HG02943 (cell line): ENCODE measurements around the gene ANXA2R.
"Not testable (repeated sequence)": the region's sequence is repeated elsewhere in the genome, so short reads cannot be mapped to it uniquely, and the experiment has no call there.

Experiments
- ATAC-seq: cut with Tn5 transposase; IDR thresholded peaks from one replicate; pipeline ENCODE4 v1.9.1; 2021; ENCODE audit warnings: mild to moderate bottlenecking, low read depth, moderate library complexity; ENCODE audit not compliant: unreplicated experiment

Gene ANXA2R, protein sequence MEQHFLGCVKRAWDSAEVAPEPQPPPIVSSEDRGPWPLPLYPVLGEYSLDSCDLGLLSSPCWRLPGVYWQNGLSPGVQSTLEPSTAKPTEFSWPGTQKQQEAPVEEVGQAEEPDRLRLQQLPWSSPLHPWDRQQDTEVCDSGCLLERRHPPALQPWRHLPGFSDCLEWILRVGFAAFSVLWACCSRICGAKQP

DNA sequence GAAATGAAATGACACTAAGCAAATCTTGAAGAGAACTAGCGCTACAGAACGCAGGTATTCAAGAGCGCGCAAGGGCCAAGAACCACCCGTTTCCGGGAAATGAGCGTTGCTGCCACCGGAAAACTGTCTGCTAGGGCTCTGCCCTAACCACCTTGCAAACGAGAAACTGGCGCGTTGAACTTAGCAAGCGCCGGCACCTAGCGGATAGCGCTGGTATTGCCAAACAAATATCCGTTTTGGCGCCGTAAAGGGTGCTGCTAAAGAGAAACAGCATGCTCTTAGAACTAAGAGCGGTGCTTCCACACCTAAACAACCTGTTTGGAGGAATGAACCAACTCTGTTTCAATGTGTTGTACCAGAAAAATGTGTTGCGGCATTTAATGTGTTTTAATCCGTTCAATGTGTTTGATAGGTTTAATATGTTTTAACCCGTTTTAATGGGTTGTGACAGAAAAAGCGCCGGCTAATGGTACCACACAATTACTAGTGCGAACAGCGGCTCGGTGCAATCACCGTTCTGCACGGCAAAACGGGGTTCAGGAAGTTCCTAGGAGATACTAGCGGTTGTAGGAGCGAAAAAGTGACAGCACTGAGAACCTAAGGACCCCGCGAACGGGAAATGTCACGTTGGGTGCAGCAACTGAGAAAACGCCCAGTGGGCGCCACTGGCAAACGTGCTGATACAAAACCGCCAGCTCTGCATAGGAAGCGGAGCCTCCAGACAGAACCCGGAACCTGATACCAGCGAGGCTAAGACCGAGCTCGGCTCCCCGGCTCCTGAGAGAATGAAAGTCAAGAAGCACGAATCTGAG, at the start of gene ANXA2R:
Gene ANXA2R, minus strand, starts transcription at position 33 of the 812 bp plus-strand sequence. CDS start 273 bp downstream, outside the sequence.
- peak; percentile 36 for ATAC-seq

DNA sequence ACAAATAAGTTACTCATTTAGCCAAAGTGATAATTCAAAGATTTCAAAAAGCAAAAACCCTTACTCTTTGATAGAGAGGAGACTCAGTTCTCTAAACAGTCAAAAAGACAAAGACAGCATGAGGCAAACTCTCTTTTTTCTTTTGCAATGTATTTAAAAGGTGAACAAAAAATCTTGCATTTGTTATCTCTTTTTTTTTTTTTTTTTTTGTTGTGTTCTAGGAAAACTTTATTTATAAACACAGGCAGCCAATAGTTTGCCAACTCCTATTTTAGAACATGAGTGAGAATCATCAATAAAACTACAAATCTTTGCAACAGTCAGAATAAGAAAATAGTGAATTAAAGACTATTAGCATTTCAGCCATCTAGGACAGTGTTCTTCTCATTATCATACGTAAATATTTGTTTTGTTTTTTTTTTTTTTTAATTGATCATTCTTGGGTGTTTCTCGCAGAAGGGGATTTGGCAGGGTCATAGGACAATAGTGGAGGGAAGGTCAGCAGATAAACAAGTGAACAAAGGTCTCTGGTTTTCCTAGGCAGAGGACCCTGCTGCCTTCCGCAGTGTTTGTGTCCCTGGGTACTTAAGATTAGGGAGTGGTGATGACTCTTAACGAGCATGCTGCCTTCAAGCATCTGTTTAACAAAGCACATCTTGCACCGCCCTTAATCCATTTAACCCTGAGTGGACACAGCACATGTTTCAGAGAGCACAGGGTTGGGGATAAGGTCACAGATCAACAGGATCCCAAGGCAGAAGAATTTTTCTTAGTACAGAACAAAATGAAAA, 46.2 kb upstream of the ANXA2R start:
- ATAC-seq = not testable (repeated sequence)

DNA sequence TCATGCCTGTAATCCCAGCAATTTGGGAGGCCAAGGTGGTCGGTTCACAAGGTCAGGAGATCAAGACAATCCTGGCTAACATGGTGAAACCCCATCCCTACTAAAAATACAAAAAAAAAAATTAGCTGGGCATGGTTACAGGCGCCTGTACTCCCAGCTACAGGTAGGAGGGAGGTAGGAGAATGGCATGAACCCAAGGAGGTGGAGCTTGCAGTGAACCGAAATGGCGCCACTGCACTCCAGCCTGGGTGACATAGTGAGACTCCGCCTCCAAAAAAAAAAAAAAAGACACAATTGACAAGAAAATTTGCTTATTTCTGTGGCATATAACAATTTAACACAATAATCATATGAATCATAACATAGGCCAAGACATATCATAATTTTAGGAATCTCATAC, 45.3 kb upstream of the ANXA2R start:
- no peak for ATAC-seq

DNA sequence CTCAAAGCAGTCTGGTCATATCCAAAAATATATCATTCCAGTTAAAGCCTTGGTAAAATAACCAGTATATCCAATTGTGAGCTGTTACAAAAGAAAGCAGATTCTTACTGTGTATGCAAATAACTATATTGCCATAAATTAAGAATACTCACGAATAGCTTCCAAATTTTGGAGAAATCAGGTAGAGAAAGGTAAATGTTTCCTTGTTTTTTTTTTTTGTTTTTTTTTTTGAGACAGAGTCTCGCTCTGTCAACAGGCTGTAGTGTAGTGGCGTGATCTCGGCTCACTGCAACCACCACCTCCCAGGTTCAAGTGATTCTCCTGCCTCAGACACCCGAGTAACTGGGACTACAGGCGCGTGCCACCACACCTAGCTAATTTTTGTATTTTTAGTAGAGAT, 44.3 kb upstream of the ANXA2R start:
- not testable (repeated sequence) for ATAC-seq

DNA sequence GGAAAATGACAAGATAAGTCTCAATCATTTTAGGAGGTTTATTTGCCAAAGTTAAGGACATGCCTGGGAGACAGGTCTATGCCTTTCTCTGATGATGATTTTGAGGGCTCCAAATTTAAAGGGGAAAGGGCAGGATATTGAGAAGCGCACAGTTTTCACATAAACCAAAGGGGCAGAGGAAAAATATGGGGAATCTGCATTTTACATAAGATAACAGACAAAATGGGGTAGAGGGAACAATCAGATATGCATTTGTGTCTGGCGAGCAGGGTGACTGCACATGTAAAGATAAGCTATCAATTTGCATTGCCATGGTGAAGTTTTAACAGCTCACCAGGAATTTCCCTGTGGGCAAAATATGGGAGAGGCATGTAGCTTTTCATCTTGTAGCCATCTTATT, 41.2 kb upstream of the ANXA2R start:
- not testable (repeated sequence) for ATAC-seq

DNA sequence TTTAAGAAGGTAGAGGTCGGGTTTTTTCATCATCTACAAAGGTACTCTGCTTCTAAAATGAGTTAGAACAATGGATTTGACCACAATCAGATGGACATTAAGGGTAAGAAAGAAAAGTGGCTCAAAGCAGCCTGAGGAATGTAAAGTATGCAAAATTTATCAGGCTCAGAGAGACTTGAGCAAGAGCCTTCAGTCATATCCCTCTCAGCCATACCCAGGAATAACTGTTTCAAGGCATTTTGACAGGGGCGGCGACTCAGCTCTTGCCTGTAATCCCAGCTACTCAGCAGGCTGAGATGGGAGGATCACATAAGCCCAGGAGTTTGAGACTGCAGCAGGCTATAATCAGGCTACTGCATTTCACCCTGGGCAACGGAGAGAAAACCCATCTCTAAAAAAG, 38.8 kb upstream of the ANXA2R start:
- no peak for ATAC-seq

DNA sequence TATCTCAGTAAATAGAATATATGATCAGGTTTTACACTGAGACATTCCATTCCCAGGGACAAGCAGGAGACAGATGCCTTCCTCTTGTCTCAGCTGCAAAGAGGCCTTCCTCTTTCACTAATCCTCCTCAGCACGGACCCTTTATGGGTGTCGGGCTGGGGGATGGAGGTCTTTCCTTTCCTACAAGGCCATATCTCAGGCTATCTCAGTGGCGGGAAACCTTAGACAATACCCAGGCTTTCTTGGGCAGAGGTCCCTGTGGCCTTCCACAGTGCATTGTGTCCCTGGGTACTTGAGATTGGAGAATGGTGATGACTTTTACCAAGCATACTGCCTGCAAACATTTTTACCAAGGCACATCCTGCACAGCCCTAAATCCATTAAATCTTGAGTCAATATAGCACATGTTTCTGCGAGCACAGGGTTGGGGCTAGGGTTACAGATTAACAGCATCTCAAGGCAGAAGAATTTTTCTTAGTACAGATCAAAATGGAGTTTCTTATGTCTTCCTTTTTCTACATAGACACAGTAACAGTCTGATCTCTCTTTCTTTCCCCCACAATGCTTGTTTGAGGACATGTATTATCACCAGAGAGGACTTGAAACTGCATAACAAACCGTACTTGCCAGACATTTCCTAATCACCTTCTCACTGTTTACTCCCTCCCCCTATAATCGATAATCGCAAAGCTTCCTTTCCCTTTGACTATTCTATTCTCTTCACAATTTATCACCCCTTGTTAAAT, 37.5 kb upstream of the ANXA2R start:
- ATAC-seq = not testable (repeated sequence)

DNA sequence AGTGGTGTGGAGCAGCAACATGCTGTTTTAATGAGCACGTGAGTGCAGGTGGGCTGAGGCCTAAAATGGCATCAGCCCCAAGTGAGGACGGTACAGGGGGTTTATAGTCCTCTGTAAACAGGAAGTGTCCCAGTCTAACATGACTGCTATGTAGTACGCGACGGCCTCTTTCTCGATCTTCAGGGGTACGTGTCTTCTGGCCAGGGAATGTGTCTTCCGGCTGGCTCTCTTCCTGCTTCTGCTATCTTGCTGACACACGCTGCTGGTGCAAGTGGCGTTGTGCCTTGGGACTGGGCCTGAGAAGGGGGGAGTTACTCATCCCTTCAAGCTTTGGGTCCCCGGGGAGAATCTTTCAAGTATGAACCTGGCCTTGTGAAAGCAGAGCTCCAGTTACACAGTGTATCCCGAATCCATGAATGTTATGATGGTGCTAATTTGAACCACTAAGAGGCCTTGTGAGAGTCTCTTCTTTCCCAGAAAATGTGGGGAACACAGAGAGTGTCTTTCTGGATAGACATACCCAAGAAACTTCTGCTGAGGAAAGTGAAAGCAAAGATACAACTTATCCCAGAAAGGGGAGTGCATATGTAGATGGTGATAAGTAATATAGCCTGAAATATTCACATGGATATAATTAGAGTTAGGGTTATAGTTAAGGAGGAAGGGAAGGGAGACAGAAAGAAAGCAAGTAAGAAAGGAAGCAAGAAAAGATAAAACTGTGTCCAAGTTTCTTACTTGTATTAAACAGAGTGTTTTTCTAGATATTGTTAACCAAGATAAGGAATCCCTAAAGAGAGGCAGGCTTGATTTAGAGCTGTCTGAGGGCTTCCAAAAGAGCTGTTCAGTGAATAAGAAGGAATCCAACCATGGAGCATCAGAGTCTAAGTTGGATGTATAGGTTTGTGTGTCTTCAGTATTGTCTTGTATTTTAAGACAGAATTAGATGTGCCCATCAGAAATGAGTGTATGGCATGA, 35.5 kb upstream of the ANXA2R start:
- no peak for ATAC-seq

DNA sequence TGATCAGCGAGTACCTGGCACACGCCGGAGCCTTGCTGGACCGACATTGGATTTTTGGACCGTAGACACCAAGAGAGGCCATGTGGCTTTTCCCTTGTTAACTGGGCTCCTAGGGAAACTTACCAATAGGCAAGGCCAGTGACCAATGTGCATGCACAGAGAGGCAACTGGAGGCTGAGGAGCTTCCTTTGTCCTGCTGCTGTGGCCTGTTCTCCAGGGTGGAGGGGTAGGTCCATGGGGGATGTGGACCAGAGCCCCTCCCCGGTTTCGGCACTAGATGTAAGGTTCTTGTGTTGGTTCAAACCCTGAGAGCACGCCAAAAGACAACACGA, 34.8 kb upstream of the ANXA2R start:
- no peak for ATAC-seq

DNA sequence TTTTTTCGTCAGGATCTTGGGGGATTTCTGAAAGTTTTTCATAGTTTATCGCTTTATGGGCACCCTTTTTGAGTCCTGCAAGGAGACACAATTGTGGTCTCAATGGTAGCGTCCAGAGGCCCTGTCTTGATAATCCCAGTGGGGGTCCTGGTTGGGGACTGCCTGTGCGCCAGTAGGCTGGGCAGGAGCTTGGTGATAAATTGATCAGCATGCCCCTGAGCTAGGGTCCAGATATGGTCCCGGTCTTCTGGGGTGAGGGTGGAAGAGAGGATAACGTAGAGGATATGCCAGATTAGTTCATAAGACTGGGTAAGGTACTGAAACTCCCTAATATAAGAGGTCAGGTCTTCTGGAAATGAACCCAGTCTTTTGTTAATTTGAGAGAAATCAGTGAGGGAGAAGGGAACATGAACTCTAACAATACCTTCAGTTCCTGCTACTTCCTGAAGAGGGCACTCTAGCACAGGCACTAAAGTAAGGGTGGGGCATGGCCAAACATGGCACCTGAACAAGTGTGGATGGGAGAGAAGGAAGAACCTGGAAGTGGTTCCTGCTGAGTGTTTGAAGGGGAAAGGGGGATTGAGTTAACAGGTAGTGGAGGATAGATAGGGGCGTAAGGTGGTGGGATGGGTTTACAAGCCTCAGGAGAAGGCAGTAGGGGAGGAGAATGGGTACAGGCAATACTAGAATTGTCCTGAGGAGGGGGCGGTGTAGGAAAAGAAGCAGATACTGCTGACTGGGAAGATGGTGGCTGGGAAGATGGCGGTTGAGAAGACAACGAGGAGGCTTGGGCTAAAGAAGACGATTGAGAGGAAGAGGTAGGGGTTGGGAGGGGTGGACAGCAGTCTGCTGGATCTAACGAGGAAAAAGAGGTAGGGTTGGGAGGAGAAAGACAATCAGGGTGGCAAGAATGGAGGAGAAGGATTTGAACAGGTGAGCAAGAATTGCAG, 33.8 kb upstream of the ANXA2R start:
- no peak for ATAC-seq

DNA sequence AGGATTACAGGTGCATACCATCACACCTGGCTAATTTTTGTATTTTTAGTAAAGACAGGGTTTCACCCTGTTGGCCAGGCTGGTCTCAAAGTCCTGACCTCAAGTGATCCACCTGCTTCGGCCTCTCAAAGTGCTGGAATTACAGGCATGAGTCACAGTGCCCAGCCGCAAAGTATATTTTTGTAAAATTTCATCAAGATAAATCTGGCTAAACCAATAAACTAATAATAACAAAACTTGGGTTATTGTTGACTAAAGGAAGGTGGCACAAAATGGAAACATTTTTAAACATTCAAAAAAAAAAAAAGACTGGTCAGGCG, 29.2 kb upstream of the ANXA2R start:
- not testable (repeated sequence) for ATAC-seq

DNA sequence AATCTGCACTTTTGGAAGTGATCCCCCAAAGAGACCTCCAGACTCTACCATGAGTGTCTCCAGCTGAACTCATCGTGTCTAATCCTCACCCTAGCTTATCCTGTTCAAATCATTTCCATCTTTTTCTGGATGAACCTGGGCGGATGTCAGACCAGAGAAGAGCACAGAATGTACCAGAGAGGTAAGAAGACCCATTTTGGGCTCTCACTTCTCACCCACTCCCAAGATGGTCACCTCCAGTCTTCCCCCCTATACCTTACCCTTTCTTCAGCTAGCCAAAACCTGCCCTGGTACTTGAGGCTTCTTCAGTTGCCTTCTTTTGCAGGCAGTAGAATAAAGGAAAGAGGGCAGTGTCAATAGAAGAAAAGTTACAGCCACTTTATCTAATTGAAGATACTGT, 27.9 kb upstream of the ANXA2R start:
- ATAC-seq = no peak

DNA sequence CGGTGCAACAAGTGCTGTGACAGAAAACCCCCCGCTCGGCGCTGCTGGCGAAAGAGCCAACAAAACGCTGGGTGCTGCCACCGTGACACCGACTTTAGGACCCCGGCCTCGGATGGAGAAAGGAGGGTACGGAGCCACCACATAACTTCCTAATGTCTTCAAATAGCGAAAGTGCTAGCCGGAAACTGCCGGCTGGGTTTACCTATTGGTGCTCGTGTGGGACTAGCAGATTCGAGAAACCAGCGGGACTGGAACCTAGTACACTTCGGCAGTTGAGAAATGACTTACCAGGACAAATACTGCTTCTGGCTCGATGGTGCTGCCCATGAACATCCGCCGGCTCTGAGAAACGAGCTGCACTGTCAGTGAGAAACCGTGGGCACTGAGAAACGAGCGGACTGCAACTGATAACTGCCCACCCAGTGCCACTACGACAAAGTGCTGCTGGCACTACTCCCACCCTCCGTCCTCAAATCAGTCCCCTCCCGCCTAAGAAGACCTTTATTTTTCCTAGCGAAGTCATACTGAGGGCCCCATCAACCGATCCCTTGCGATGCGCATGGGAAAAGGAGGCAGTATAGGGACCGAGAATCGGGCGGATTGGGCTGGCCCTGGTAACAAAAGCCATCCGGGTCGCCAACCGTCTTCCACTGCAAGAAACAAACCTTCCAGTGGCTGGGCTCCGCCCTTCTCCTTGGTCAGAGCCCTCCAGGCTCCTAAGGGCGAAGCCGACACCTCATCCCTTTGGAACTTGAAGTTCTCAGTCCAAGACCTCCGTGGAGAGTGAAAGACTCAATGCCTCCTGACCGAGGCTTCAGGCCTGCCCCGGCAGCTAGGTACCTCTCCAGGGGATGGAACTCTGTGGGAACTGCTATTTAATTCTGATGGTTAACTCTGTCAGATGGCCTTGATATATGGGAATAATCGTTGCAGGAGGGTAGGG, 27.0 kb upstream of the ANXA2R start:
- ATAC-seq = peak; percentile 47

DNA sequence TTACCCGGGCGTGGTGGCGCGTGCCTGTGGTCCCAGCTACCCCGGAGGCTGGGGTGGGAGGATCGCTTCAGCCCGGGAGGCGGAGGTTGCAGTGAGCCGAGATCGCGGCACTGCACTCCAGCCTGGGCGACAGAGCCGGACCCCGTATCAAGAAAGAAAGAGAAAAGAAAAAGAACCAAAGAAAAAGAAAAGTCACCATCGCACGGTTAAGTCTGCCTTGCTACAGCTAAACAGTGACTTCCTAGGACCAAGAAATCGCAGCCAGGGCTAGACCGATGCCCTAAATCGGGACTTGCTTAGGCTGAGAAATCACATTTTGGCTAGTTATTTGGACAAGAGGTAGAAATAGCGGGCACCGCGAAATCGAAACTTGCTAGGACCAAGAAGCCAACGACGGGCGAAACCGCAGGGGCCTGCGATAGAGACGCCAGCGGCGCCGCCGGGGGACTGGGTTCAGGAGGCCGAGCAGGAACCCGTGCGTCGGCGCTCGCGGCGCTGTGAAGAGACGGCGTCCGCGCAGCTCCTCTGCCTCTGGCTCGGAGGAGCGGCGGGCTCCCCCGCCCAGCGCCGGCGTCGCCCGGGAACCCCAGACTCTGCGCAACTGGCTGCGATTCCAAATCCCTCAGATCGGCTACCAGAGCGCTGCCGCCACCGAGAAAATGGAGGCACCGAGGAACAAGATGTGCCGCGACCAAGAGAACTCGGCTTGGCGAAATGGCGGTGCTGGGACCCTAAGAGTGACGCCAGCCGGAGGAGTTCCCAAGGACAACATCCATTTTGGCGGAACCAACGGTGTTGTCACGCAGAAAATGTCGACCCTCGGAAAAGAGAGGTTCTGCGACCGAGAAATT, 26.1 kb upstream of the ANXA2R start:
- peak; percentile 35 for ATAC-seq

DNA sequence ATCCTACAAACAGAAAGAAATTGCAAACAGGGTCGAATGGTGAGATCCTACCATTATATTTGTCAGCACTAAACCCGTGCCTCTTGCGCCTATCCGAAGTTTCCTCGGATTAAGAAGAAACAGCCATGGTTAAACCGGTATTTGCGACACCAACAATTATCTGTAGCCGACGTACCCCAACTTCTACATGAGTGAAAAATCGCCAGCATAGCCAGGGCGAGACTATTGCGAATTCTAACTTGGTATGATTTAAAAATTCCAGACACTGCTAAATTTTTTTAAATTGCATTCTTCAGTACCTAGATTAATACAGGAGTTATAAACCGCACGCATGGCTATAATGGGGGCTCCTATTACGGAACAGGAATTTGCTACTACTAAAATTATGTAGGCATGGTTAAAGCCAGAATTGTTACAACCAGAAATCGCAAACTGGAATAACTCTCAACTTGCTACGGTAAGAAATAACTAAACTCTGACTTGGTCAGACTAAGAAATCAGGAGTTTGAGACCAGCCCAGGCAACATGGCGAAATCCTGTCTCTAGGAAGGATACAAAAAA, 25.3 kb upstream of the ANXA2R start:
- ATAC-seq = no peak

DNA sequence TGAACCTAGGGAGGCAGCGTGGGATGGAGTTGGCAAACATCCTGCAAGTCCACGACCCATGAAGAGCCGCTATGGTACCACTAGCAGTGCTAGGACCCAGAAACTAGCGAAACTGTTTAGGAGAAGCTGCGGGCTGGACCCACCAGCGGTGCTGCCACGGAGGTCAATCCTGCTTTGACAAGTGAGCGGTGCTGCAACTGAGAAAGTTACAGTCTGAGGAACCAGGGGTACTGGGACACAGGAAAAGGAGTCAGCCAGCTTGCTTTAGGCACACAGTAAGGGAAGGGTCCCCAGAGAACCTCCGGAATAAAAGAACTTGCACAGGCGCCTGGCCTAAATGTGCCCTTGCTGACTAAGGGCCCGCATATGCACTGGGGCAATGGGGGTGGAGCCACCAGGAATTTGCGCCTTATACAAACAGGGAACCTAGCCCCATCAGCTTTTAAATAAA, 23.6 kb upstream of the ANXA2R start:
- no peak for ATAC-seq
